Uterus (tissue), 2 donors: ENCODE data around the gene PIK3R6.

Source experiments
- CTCF ChIP-seq, 4 experiments: fragments of 200-600 bp in 2 of 4; fragments of 450-650 bp in 2 of 4; sonication (generic) in 2 of 4; IDR thresholded peaks; one replicate each; pipeline ENCODE4 v1.5.1; 2016 to 2019; ENCODE audit warnings: antibody characterized with exemption in 4 of 4, mild to moderate bottlenecking in 2 of 4, moderate library complexity in 1 of 4
- POLR2A ChIP-seq, 2 donors: fragments of 450-650 bp; IDR thresholded peaks; one replicate each; pipeline ENCODE4 v1.6.1; 2016; ENCODE audit warnings: antibody characterized with exemption in 2 of 2, mild to moderate bottlenecking in 1 of 2, moderate library complexity in 1 of 2

GRCh38 chr17:8757189-8757588 is 110.3 kb downstream of the PIK3R6 start:
- TF ChIP-seq CTCF (IDR thresholded peaks at IDR 0.05) (no peak), POLR2A (IDR thresholded peaks at IDR 0.05) (no peak)
